CD4-positive, alpha-beta T cell (primary cell): ENCODE results near the gene PUS3. TPM values are rescaled to one million over a fixed set of nuclear protein-coding genes. Genes with fewer than 3 reads are reported as not detected.

ENCODE experiments used
- ATAC-seq: fragments of 200-7000 bp; cut with Tn5 transposase; one replicate; pipeline ENCODE4 v1.10.0; 2022; ENCODE audit warnings: mild to moderate bottlenecking; ENCODE audit not compliant: poor library complexity
- CTCF ChIA-PET: fragments of 350-600 bp; sonication (Branson Sonifier 250); formaldehyde crosslinking; loops from one replicate; lab custom pipeline; 2021; ENCODE audit warnings: antibody characterized with exemption, inconsistent platforms; lab: Charles Lee
- POLR2A ChIA-PET: fragments of 350-600 bp; sonication (Branson Sonifier 250); formaldehyde crosslinking; loops from one replicate; lab custom pipeline; 2021; ENCODE audit warnings: antibody characterized with exemption, inconsistent platforms; lab: Charles Lee
- DNase-seq, 14 experiments: peaks; one replicate each; pipeline ENCODE4 v3.0.0-alpha.2; 2013 to 2020; ENCODE audit warnings: mixed read lengths in 2 of 14
- H3K27ac ChIP-seq, 2 donors: one replicate each; pipeline versions ENCODE4 v1.5.1 to v1.7.0; 2013; ENCODE audit warnings: low read length in 2 of 2, low read depth in 1 of 2, mild to moderate bottlenecking in 1 of 2
- H3K27me3 ChIP-seq, 2 experiments: 1 replicate in 1 of 2; 2 replicates in 1 of 2; pipeline versions ENCODE4 v1.6.1 to v1.7.0; 2013; ENCODE audit warnings: low read length in 2 of 2, control low read depth in 1 of 2, mild to moderate bottlenecking in 1 of 2, moderate library complexity in 1 of 2; ENCODE audit not compliant: insufficient read depth in 2 of 2, control insufficient read depth in 1 of 2
- H3K36me3 ChIP-seq: one replicate; pipeline ENCODE4 v1.6.1; 2013; ENCODE audit warnings: low read length, control low read depth; ENCODE audit not compliant: insufficient read depth
- H3K4me1 ChIP-seq: one replicate; pipeline ENCODE4 v1.6.1; 2013; ENCODE audit warnings: low read length, control low read depth; ENCODE audit not compliant: insufficient read depth
- H3K4me3 ChIP-seq: one replicate; pipeline ENCODE4 v1.5.1; 2013; ENCODE audit warnings: mild to moderate bottlenecking, low read length, moderate library complexity
- H3K9me3 ChIP-seq, 2 experiments: 1 replicate in 1 of 2; 2 replicates in 1 of 2; pipeline versions ENCODE4 v1.6.1 to v1.7.0; 2013; ENCODE audit warnings: low read length in 2 of 2, mild to moderate bottlenecking in 2 of 2, control low read depth in 1 of 2, moderate library complexity in 1 of 2; ENCODE audit not compliant: control insufficient read depth in 1 of 2, insufficient read depth in 1 of 2
- H3K27ac Mint-ChIP-seq: one replicate; pipeline ENCODE4 v1.8.0; 2020; ENCODE audit warnings: mixed read lengths
- H3K27me3 Mint-ChIP-seq: one replicate; pipeline ENCODE4 v1.8.0; 2021; ENCODE audit warnings: mixed read lengths
- H3K36me3 Mint-ChIP-seq: one replicate; pipeline ENCODE4 v1.8.0; 2021; ENCODE audit warnings: low read depth, mixed read lengths
- H3K4me1 Mint-ChIP-seq: one replicate; pipeline ENCODE4 v1.8.0; 2021; ENCODE audit warnings: low read depth, mixed read lengths
- H3K4me3 Mint-ChIP-seq: one replicate; pipeline ENCODE4 v1.8.0; 2020; ENCODE audit warnings: mild to moderate bottlenecking, mixed read lengths
- H3K9me3 Mint-ChIP-seq: one replicate; pipeline ENCODE4 v1.8.0; 2020; ENCODE audit warnings: mixed read lengths
- CTCF ChIP-seq: fragments of 200-600 bp; IDR thresholded peaks from one replicate; pipeline ENCODE4 v1.8.0; 2022; ENCODE audit warnings: antibody characterized with exemption, mild to moderate bottlenecking
- intact Hi-C, 2 experiments: fragments of 100-400 bp; cut with DNase I in 1 of 2; cut with micrococcal nuclease in 1 of 2; formaldehyde crosslinking; loops; one replicate each; pipeline versions ENCODE4 v1.15.1 to v1.9.0; 2023 to 2025; cut with DNase I, micrococcal nuclease
- total RNA-seq, 174 experiments: library from RNA in 2 of 174; stranded (reverse) in 2 of 174; gene quantifications; one replicate each; pipeline ENCODE4 v1.2.3 and lab custom pipeline; 2021 to 2026

PUS3 gene
- total RNA-seq, 2 experiments from 2014 or later, result 6.0 to 7.3 TPM

DNA sequence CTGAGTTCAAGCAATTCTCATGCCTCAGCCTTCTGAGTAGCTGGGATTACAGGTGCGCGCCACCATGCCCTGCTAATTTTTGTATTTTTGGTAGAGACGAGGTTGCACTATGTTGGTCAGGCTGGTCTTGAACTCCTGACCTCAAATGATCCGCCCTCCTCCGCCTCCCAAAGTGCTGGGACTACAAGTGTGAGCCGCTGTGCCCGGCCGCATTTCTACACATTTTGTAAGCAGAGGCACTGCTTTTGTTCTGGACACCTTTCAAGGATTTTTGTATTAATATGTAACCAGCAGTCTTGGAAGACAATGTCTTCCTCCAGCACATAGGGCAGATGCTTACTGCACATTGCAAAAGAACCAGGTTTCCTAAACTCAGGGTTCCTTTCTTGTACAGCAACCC is 31.5 kb upstream of the PUS3 start:
- peaks cover 4% of the 10 kb centered on the region for H3K27me3 Mint-ChIP-seq
- Histone ChIP-seq H3K27ac (no peak overlapping the region), H3K36me3 (no peaks in the 10 kb centered on the region), H3K9me3 (no peaks in the 10 kb centered on the region), H3K4me1 (peaks cover 7% of the 10 kb centered on the region), H3K4me3 (no peak overlapping the region), H3K27me3 (peaks cover 0 to 8% of the 10 kb centered on the region in 2 experiments)
- DNase-seq (no peak), ATAC-seq (no peak)
- no peaks in the 10 kb centered on the region for H3K36me3 Mint-ChIP-seq
- no peaks in the 10 kb centered on the region for H3K4me1 Mint-ChIP-seq
- ChIA-PET CTCF (no interaction called here), POLR2A (no interaction called here)
- no peaks in the 10 kb centered on the region for H3K9me3 Mint-ChIP-seq
- intact Hi-C loops, result no loop called here
- no peak overlapping the region for H3K27ac Mint-ChIP-seq
- TF ChIP-seq CTCF, result no peak
- H3K4me3 Mint-ChIP-seq, result no peak overlapping the region

DNA sequence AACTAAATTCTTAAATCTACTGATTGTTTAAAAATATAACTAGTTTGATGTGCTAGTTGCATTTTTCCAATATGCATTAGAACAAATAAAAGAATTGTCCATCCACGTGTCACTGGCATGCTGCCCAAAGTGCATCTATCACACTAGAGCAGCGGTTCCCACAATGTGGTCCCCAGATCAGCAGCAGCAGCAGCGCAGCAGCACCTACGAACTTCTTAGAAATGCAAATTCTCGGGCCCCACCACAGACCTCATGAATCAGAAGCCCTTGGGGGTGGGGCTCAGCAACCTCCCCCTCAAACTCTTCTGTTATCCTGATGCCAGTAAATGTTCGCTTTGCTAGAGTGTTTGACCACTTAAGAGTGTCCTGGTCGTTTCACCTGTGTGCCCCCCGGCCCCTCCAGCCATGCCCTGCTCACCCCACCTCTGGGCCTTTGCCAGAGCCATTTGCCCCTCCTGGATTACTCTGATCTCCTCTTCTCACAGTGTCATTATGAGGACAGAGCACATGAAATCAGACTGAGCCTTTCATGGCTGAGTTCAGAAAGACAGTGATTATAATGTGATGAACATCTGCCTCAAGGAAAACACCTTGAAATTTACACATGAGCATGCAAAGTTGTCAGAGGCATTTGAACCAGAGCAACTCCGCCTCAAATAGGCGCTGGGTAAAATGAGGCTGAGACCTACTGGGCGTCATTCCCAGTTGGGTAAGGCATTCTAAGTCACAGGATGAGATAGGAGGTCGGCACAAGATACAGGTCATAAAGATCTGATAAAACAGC is 30.2 kb upstream of the PUS3 start:
- TF ChIP-seq CTCF, result no peak
- Histone ChIP-seq H3K36me3 (no peaks in the 10 kb centered on the region), H3K9me3 (no peaks in the 10 kb centered on the region), H3K4me3 (no peak overlapping the region), H3K4me1 (peaks cover 2% of the 10 kb centered on the region), H3K27ac (no peak overlapping the region), H3K27me3 (peaks cover 0 to 8% of the 10 kb centered on the region in 2 experiments)
- Mint-ChIP-seq H3K9me3 (no peaks in the 10 kb centered on the region), H3K36me3 (no peaks in the 10 kb centered on the region), H3K4me1 (no peaks in the 10 kb centered on the region), H3K4me3 (no peak overlapping the region), H3K27me3 (peaks cover 9% of the 10 kb centered on the region), H3K27ac (no peak overlapping the region)
- POLR2A ChIA-PET, result no interaction called here
- no peak for ATAC-seq
- intact Hi-C loops, result no loop called here
- CTCF ChIA-PET, result no interaction called here
- DNase-seq, result no peak

DNA sequence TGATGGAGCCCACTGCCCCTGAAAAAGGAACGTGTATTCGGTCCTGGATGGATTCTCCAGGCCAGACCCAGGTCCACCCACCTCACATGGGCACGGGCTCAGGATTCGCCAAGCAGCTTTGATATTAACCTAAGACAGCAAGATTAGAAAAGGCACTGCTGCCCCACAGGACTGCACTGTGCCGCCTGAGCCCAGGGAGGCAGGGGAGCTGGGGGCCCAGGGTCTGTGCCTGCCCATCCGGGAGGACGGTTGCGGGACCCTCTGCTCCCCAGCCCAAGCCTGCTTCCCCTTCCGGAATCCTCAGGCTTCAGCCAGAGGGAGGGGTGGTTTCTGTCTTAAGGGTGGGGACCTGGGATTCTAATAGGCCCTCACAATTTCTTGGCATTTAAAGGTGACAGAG is 29.3 kb upstream of the PUS3 start:
- Mint-ChIP-seq H3K4me3 (no peak overlapping the region), H3K9me3 (no peaks in the 10 kb centered on the region), H3K27me3 (peaks cover 9% of the 10 kb centered on the region), H3K4me1 (no peaks in the 10 kb centered on the region), H3K36me3 (no peaks in the 10 kb centered on the region), H3K27ac (no peak overlapping the region)
- intact Hi-C loops, result no loop called here
- H3K36me3 ChIP-seq, result no peaks in the 10 kb centered on the region
- CTCF ChIA-PET, result no interaction called here
- TF ChIP-seq CTCF, result no peak
- POLR2A ChIA-PET, result no interaction called here
- ATAC-seq (no peak), DNase-seq (no peak)
- H3K4me1 ChIP-seq, result no peaks in the 10 kb centered on the region
- no peak overlapping the region for H3K4me3 ChIP-seq
- no peaks in the 10 kb centered on the region for H3K9me3 ChIP-seq
- no peak overlapping the region for H3K27ac ChIP-seq
- peaks cover 0 to 8% of the 10 kb centered on the region in 2 experiments for H3K27me3 ChIP-seq
